ENCODE results near the gene MERTK. TPM values are rescaled to one million over a fixed set of nuclear protein-coding genes. Genes with fewer than 3 reads are reported as not detected.
"Not testable (repeated sequence)": the region's sequence is repeated elsewhere in the genome, so short reads cannot be mapped to it uniquely, and the experiment has no call there.

The MERTK gene
- total and polyA plus RNA-seq, 2 donors (not counting 1 experiment from before 2014, with no cell fraction given) = 0.04 to 0.34 TPM

GRCh38 chr2:111932841-111933291 lies 34.5 kb downstream of the MERTK start:
- POLR2A ChIA-PET = no interaction called here

DNA sequence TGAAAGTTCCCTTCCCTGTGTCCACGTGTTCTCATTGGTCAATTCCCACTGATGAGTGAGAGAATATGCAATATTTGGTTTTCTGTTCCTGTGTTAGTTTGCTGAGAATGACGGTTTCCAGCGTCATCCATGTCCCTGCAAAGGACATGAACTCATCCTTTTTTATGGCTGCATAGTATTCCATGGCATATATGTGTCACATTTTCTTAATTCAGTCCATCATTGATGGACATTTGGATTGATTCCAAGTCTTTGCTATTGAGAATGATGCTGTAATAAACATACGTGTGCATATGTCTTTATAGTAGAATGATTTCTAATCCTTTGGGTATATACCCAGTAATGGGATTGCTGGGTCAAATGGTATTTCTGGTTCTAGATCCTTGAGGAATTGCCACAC lies 35.5 kb downstream of the MERTK start:
- CTCF ChIA-PET; H3K27me3 ChIP-seq (replicated peaks in 1 of 4; ENCODE audit: control extremely low read depth in 1 of 4, control insufficient read depth in 3 of 4, insufficient read depth in 4 of 4, low read length in 3 of 4); H3K4me1 Mint-ChIP-seq; DNase-seq; H3K79me2 ChIP-seq (ENCODE audit: control insufficient read depth, insufficient read depth, low read length); H2AFZ ChIP-seq (ENCODE audit: insufficient read depth, low read depth, low read length, poor library complexity, severe bottlenecking); H3K4me2 ChIP-seq (replicated peaks; ENCODE audit: low read depth, low read length, poor library complexity, severe bottlenecking); H3K9me3 Mint-ChIP-seq (ENCODE audit: insufficient read depth); intact Hi-C loops (cut with micrococcal nuclease); H3K27ac Mint-ChIP-seq; H3K36me3 ChIP-seq (replicated peaks in 1 of 2; ENCODE audit: control extremely low read depth in 1 of 2, control insufficient read depth in 1 of 2, extremely low read depth in 1 of 2, insufficient read depth in 2 of 2, low read length in 1 of 2); H3K4me1 ChIP-seq (ENCODE audit: control insufficient read depth in 2 of 2, insufficient read depth in 2 of 2, low read length in 2 of 2); H3K9ac ChIP-seq (ENCODE audit: low read length); H3K4me3 Mint-ChIP-seq; H3K9me3 ChIP-seq (ENCODE audit: control extremely low read depth in 1 of 3, control insufficient read depth in 2 of 3, insufficient read depth in 1 of 3, low read length in 2 of 3); H3K27ac ChIP-seq (ENCODE audit: low read length in 2 of 2); POLR2A ChIA-PET; ATAC-seq (ENCODE audit: low read depth); H3K4me3 ChIP-seq (ENCODE audit: control extremely low read depth in 1 of 5, extremely low read depth in 1 of 5, insufficient read depth in 1 of 5, low read depth in 2 of 5, low read length in 4 of 5); H4K20me1 ChIP-seq (ENCODE audit: control insufficient read depth, insufficient read depth, low read length, poor library complexity, severe bottlenecking): not testable (repeated sequence)
- 100% methylated on average over 1 of the region's 4 CpGs for WGBS (ENCODE audit: insufficient coverage)
- H3K27me3 Mint-ChIP-seq = peaks cover 22% of the 10 kb centered on the region

More at GRCh38 chr2:111932841-111933291, 34.5 kb downstream of the MERTK start:
- Histone ChIP-seq H3K27ac (ENCODE audit: low read length in 2 of 2) (no peak overlapping the region), H3K4me2 (replicated peaks; ENCODE audit: low read depth, low read length, poor library complexity, severe bottlenecking) (no peak overlapping the region), H2AFZ (ENCODE audit: insufficient read depth, low read depth, low read length, poor library complexity, severe bottlenecking) (no peak overlapping the region), H4K20me1 (ENCODE audit: control insufficient read depth, insufficient read depth, low read length, poor library complexity, severe bottlenecking) (no peaks in the 10 kb centered on the region), H3K9ac (ENCODE audit: low read length) (no peak overlapping the region), H3K4me3 (ENCODE audit: control extremely low read depth in 1 of 5, extremely low read depth in 1 of 5, insufficient read depth in 1 of 5, low read depth in 2 of 5, low read length in 4 of 5) (no peak overlapping the region), H3K4me1 (ENCODE audit: control insufficient read depth in 2 of 2, insufficient read depth in 2 of 2, low read length in 2 of 2) (no peaks in the 10 kb centered on the region), H3K27me3 (replicated peaks in 1 of 4; ENCODE audit: control extremely low read depth in 1 of 4, control insufficient read depth in 3 of 4, insufficient read depth in 4 of 4, low read length in 3 of 4) (peaks cover 0 to 4% (median 0%) of the 10 kb centered on the region in 4 experiments), H3K79me2 (ENCODE audit: control insufficient read depth, insufficient read depth, low read length) (no peaks in the 10 kb centered on the region), H3K9me3 (ENCODE audit: control extremely low read depth in 1 of 3, control insufficient read depth in 2 of 3, insufficient read depth in 1 of 3, low read length in 2 of 3) (no peaks in the 10 kb centered on the region), H3K36me3 (replicated peaks in 1 of 2; ENCODE audit: control extremely low read depth in 1 of 2, control insufficient read depth in 1 of 2, extremely low read depth in 1 of 2, insufficient read depth in 2 of 2, low read length in 1 of 2) (no peaks in the 10 kb centered on the region)
- ATAC-seq (ENCODE audit: low read depth) = no peak
- H3K4me1 Mint-ChIP-seq = no peaks in the 10 kb centered on the region
- intact Hi-C loops (cut with micrococcal nuclease) = no loop called here
- H3K27me3 Mint-ChIP-seq = peaks cover 22% of the 10 kb centered on the region
- WGBS (ENCODE audit: insufficient coverage) = 92% methylated on average over 2 of the region's 4 CpGs
- CTCF ChIA-PET = no interaction called here
- H3K27ac Mint-ChIP-seq = no peak overlapping the region
- no peak overlapping the region for H3K4me3 Mint-ChIP-seq
- H3K9me3 Mint-ChIP-seq (ENCODE audit: insufficient read depth) = no peaks in the 10 kb centered on the region
- TF ChIP-seq EZH2 (IDR thresholded peaks at IDR 0.05; ENCODE audit: borderline replicate concordance, insufficient read depth, low read depth, low read length, poor library complexity, severe bottlenecking) (no peak), CTCF (IDR thresholded peaks at IDR 0.05) (no peak)
- DNase-seq = no peak
